Measurements from ENCODE around the gene GDF7.

GDF7 gene

DNA sequence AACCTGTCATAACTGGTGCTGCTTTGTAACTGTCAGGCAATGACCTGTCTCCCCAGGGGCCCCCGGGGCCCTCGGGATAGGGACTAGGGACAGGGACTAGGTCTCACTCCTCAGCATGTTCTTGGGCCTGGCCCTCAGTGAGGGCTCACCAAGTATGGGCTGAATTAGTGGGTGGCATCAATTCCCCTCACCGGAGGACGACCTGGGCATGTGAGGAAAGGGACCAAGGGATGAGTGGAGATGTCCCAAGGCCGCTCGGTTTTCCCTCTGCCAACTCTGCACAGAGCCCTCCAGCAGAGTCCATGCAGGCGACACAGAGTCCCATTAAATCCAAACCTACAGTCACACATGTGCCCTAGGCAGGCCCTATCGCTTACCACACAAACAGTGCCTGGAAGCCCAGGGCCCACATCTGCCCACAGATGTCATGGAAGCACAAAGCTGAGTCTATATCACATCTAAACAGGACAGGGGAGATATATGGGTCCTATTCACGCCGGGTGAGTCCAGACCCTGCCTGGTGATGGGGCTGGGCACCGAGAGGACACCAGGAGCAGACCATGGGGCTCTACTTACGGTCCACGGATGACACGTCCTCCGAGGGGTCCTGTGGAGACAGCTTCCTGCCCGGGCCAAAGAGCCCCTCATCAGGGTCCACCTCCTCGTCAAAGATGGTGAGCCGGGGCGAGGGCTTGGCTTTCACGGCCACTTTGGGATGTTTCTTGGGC is 42.6 kb upstream of the GDF7 start:
- in situ Hi-C loops (cut with HindIII; ENCODE audit: low pct_unique_long_range_greater_than_20kb, low sequenced_read_pairs): no loop called here
- DNase-seq (ENCODE audit: low read depth in 1 of 2, low spot score in 1 of 2): no peak
- no peak for TF ChIP-seq JUND (IDR thresholded peaks at IDR 0.05; ENCODE audit: low read depth)

DNA sequence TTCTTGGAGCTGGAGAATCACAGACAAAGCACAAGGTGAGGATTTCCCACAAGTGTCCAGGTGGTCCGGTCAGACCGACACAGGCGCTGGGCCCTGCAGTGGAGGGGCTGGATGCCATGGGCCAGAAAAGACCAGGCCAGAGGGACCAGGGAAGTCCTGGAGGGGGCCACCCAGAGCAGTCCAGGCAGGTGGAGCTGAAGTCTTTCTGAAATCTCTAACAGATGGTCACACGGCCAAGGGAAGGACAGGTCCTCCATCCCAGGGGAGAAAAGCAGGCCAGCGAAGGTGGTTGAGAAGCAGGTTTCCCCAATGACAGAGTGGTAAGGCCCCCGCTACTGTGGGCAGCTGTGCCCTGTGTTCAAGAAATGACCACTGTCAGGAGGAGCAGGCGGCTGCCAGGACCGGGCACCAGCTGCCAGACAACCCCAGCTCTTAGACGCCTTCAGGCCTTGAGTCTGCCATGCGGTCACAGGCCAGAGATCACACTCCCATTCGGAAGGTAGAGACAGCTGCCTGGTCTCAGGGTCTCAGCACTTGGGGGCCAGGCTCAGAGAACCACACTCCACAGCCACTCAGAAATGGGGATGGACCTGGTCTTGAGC is 42.0 kb upstream of the GDF7 start:
- in situ Hi-C loops (cut with HindIII; ENCODE audit: low pct_unique_long_range_greater_than_20kb, low sequenced_read_pairs): loop anchor here (25.0 kb wide), 1 partner anchor 188 kb away; the partner anchor contains the start of gene RHOB
- no peak for TF ChIP-seq JUND (IDR thresholded peaks at IDR 0.05; ENCODE audit: low read depth)
- DNase-seq (ENCODE audit: low read depth in 1 of 2, low spot score in 1 of 2): no peak

DNA sequence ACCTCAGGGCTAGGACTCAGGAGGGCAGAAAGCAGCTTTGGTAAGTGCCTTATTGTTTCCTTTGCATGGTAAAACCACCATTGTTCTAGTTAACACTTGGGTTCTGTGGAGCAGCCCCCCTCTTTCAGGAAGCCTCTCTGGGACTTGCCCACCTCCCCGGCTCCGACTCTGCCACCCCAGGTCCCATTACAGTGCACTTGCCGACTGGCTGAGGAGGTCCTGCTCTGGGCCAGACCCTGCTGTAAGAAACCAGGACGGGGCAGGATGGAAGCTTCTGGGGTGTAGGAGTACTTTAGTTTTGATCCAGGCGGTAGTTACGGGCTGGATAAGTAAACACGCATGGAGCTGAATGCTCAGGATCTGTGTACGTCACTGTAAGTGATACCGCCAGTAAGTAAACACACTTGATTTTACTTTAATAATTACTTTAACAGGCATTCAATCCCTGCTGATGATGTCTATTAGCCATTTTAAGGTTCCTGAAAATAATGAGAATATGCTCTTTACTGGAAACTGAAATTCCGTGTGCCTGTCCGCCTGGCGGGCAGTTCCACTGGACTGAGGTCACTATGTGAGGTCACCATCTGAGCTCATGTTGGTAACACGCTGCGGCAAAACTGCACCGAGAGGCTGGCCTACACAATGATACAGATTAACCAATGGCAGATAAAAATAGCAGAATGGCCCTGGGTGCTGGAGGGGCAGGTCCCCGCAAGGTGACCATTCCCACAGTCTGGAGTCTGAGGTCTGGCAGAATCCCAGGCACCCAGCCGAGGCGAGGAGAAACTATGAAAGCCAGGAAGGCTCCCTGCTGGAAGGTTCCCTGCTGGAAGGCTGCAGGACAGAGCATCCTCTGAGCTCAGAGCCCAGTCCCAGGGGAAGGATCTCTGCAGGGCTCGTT is 41.2 kb upstream of the GDF7 start:
- DNase-seq (ENCODE audit: low read depth in 1 of 2, low spot score in 1 of 2): no peak
- TF ChIP-seq JUND (IDR thresholded peaks at IDR 0.05; ENCODE audit: low read depth): no peak

DNA sequence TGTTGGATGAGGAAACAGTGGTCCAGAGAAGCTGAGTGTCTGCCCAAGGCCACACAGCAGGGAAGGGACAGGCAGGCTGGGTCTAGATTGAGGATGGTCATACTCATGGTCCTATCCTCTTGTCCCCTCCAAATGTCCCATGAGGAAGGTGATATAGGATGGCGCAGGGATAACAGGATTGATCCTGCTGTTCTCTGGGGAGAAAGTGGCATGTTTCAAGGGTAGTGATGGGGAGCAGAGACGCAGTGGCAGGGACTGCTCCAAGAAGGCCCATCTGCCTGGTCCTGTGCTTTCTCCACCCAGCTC is 40.6 kb upstream of the GDF7 start:
- DNase-seq (ENCODE audit: low read depth in 1 of 2, low spot score in 1 of 2): no peak
- in situ Hi-C loops (cut with HindIII; ENCODE audit: low pct_unique_long_range_greater_than_20kb, low sequenced_read_pairs): loop anchor here (25.0 kb wide), 1 partner anchor 189 kb away; the partner anchor contains the start of gene RHOB
- no peak for TF ChIP-seq JUND (IDR thresholded peaks at IDR 0.05; ENCODE audit: low read depth)

More for the DNA sequence above, 41.2 kb upstream of the GDF7 start:
- in situ Hi-C loops (cut with HindIII; ENCODE audit: low pct_unique_long_range_greater_than_20kb, low sequenced_read_pairs): loop anchor here (25.0 kb wide), 1 partner anchor 188 kb away; the partner anchor contains the start of gene RHOB

DNA sequence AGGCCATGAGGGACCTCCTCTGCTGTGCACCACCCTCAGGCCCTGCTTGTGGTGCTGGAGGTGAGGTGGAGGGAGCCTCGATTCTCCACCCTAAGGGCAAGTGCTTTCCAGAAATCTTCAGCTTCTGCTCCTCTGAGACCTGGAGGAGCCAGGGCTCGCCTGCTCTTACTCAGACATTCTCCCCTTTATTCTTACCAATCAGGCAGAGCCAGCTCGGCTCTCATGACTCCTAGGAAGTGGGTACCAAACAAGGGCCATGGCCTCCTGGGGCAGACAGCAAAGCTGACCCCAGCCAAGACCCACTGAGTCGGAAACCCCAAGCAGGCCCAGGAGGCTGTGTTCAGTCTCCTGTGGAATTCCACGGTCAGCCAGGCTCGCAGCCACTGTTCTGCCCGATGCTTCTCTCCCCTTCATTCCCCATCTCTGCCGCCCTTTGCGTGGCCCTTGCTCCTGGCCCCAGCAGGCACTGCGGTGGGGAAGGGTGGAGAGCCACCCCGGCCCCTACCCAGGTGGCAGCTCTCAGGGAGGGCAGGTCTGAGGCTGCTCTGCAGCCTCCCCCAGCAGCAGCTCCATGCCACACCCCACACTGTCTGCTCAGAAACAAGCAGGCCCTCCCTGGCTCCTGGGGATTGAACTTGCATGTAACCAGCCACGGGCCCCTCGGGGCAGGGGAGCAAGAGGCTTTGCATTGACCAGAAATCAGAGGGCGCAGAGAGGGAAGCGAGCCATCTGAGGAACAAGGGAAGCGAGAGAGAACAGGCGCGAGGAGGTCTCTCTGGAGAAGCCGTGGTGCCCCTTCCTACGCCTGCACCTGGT is 40.0 kb upstream of the GDF7 start:
- no peak for TF ChIP-seq JUND (IDR thresholded peaks at IDR 0.05; ENCODE audit: low read depth)
- in situ Hi-C loops (cut with HindIII; ENCODE audit: low pct_unique_long_range_greater_than_20kb, low sequenced_read_pairs): loop anchor here (25.0 kb wide), 1 partner anchor 190 kb away; the partner anchor contains the start of gene RHOB
- no peak for DNase-seq (ENCODE audit: low read depth in 1 of 2, low spot score in 1 of 2)

DNA sequence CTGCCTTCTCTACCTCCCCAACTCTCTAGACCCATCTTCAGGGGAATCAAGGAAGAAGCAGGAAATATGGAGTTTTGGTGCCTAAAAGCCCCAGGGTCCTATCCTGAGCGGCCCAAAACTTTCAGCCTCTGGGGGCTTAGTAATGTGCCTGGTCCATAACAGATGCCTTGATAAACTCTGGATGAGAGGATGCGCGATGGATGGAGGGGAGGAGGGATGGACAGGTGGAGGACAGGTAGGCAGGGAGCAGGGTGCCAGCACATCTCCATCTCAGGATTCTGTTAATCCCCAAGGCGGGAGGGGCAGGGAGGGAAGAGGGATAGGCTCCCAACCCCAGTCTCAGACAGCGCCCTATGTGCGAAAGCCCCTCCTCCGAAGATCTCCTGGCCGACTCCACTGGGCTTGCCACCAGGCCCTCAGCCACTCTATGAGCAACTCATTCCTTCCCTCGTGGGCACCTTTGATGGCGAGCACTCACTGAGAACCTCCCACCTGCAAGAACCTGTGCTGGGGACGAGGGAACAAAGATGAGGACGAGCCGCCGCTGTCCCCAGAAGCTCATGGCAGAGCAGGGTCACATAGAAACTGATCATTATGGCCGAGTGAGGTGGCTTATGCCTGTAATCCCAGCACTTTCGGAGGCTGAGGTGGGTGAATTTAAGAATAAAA is 39.1 kb upstream of the GDF7 start:
- no peak for TF ChIP-seq JUND (IDR thresholded peaks at IDR 0.05; ENCODE audit: low read depth)
- DNase-seq (ENCODE audit: low read depth in 1 of 2, low spot score in 1 of 2): no peak
- in situ Hi-C loops (cut with HindIII; ENCODE audit: low pct_unique_long_range_greater_than_20kb, low sequenced_read_pairs): loop anchor here (25.0 kb wide), 1 partner anchor 191 kb away; the partner anchor contains the start of gene RHOB

DNA sequence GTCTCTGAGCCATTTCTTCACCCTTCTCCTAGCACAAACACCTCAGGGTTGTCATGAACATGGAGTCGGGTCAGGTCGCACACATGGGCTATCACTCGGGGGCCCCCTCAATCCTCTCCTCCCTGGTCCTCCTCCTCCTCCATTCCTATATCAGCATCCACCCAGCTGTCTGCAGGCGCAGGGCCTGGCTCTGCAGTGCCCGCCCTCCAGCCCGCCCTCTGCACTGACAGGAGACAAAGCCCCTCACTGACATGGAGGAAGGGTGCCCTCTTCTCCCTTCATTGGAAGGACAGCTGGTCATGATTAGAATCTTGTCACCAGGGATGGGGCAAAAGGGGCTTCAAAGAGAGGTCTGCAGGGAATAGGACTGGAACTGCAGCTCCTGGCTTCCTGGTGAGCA is 37.8 kb upstream of the GDF7 start:
- DNase-seq (ENCODE audit: low read depth in 1 of 2, low spot score in 1 of 2): no peak
- in situ Hi-C loops (cut with HindIII; ENCODE audit: low pct_unique_long_range_greater_than_20kb, low sequenced_read_pairs): loop anchor here (25.0 kb wide), 1 partner anchor 192 kb away; the partner anchor contains the start of gene RHOB
- TF ChIP-seq JUND (IDR thresholded peaks at IDR 0.05; ENCODE audit: low read depth): no peak

DNA sequence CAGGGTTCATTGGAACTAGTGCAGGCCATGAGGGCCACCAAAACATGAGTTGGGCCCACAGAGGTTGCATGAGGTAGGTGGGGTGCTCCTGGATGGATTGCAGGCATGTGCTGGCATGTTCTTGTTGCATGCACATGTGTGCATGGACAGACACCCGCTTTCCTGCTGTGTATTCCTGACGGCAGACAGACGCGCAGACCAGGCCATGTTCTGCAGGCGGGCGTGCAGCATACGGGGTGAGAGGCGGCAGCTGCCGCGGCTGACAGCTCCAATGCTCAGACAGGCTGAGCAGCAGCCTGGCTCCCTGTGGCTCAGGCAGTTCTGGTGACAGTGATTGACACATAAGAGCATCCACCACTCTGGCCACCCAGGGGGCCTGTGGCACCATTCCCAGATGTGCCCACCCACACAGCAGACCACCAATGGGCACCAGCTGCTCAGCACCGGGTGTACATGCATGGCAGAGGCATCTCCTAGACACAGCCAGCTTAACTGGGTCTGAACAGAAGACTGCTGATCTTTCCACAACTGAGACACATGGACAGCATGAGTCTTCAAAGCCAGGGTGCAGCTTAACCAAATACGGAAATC is 37.3 kb upstream of the GDF7 start:
- DNase-seq (ENCODE audit: low read depth in 1 of 2, low spot score in 1 of 2): no peak
- in situ Hi-C loops (cut with HindIII; ENCODE audit: low pct_unique_long_range_greater_than_20kb, low sequenced_read_pairs): loop anchor here (25.0 kb wide), 1 partner anchor 192 kb away; the partner anchor contains the start of gene RHOB
- no peak for TF ChIP-seq JUND (IDR thresholded peaks at IDR 0.05; ENCODE audit: low read depth)

DNA sequence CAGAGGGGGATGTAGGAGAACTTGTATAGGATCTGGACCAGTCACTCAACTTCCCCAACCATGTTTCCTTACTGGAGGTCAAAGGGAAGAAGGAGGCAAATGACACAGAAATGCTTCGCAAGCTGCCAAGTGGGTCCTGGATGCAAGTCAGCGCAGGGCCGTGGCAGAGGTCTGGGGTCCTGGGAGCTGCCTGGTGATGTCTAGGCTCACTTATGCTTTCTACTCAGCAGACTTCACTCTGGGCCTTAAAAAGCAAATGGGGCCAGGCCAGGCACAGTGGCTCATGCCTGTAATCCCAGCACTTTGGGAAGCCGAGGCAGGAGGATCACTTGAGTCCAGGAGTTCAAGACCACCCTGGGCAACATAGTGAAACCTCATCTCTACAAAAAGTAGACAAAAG is 36.0 kb upstream of the GDF7 start:
- no peak for TF ChIP-seq JUND (IDR thresholded peaks at IDR 0.05; ENCODE audit: low read depth)
- in situ Hi-C loops (cut with HindIII; ENCODE audit: low pct_unique_long_range_greater_than_20kb, low sequenced_read_pairs): loop anchor here (25.0 kb wide), 1 partner anchor 194 kb away; the partner anchor contains the start of gene RHOB
- DNase-seq (ENCODE audit: low read depth in 1 of 2, low spot score in 1 of 2): no peak

DNA sequence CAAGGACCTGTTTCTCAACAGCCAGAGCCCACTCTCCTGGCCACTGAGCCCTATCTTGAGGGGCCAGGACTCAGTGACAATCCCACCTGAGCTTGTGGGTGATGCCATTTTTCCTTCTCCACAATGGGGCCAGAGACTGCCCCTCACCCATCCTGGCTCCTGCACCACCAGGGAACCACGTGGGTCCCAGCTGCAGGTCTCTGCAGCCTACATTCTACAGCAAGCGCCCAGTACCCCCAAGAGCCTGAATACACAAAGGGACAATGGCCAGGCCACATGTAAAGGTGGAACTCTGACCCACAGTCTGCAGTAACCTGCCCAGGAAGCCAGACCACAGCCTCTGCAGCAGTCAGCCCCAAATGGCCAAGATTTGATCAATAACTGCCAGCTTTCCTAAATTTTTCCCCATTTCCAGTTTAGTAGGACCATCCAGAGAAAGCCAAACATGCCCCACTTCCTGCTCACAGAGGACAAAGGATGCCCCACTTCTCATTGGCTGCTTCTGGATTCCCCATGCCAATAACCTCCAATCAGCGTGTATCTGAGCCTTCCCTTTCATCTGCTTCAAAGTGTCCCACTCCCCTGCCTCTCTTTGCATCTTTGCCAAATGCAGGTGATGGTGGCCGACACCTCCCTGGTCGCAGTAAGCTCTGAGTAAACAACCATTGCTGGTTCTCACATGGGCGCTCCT is 35.2 kb upstream of the GDF7 start:
- TF ChIP-seq JUND (IDR thresholded peaks at IDR 0.05; ENCODE audit: low read depth): no peak
- in situ Hi-C loops (cut with HindIII; ENCODE audit: low pct_unique_long_range_greater_than_20kb, low sequenced_read_pairs): loop anchor here (25.0 kb wide), 1 partner anchor 194 kb away; the partner anchor contains the start of gene RHOB

More for the DNA sequence above, 35.2 kb upstream of the GDF7 start:
- DNase-seq (ENCODE audit: low read depth in 1 of 2, low spot score in 1 of 2): no peak
